Skeletal muscle satellite cell (primary cell): ENCODE measurements around the gene CYP4Z1.
"Not testable (repeated sequence)": the region's sequence is repeated elsewhere in the genome, so short reads cannot be mapped to it uniquely, and the experiment has no call there.

Source experiments
- H3K27me3 ChIP-seq: 2 replicates; pipeline ENCODE4 v1.7.0; 2013; ENCODE audit warnings: low read length; ENCODE audit not compliant: control insufficient read depth, insufficient read depth
- H3K36me3 ChIP-seq: 2 replicates; pipeline ENCODE4 v1.7.0; 2013; ENCODE audit warnings: mild to moderate bottlenecking, control low read depth, low read length; ENCODE audit not compliant: insufficient read depth
- H3K4me1 ChIP-seq: 2 replicates; pipeline ENCODE4 v1.7.0; 2013; ENCODE audit warnings: low read length; ENCODE audit not compliant: control insufficient read depth, insufficient read depth
- H3K4me2 ChIP-seq: 2 replicates; pipeline ENCODE4 v1.7.0; 2013; ENCODE audit warnings: mild to moderate bottlenecking, low read length
- H3K4me3 ChIP-seq: 2 replicates; pipeline ENCODE4 v1.7.0; 2013; ENCODE audit warnings: low read length
- H3K9ac ChIP-seq: 2 replicates; pipeline ENCODE4 v1.7.0; 2013; ENCODE audit warnings: mild to moderate bottlenecking, low read depth, low read length, moderate library complexity
- H3K9me3 ChIP-seq: replicated peaks from 2 replicates; pipeline ENCODE4 v1.7.0; 2013; ENCODE audit warnings: mild to moderate bottlenecking, control low read depth, low read length

Gene CYP4Z1

DNA sequence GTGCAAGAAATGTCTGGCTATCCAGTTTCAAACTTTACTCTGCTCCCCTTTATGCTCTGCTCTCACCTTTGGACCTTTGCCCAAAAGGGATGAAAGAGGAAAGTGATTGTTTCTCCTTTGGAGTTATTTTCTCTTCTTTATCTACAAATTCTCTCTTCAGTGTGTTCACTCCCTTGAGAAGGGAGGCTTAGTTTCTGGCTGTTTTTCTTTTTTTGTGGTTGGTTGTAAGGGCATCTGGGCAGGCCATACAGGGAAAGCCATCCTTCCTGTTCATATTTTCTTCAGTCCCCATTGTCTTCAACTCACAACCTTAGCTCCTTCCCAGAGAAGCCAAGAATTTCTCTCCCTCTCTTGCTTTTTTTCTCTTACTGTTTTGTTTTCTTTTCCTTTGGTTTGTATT is 2.5 kb downstream of the CYP4Z1 start:
- H3K4me1 ChIP-seq, H3K4me2 ChIP-seq, H3K9ac ChIP-seq, H3K9me3 ChIP-seq, H3K27me3 ChIP-seq, H3K4me3 ChIP-seq, H3K36me3 ChIP-seq: not testable (repeated sequence)

DNA sequence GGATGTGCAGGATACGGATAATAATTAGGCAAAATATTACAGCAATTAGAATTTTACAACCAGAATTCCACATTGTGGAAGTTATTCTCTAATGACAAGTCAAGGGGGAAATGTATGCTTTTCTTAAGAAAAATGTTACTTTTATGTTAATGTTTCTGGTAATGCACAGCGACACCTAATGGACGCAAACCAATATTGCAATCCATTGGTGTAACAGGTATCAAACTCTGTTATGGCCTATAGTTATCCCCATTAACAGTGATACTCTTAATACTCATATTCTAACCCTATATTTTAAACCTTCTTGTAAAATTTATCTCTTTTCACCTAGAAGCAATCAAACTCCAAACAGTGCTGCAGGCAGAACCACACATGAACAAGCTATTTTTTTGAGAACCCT is 22.3 kb downstream of the CYP4Z1 start:
- not testable (repeated sequence) for H3K4me2 ChIP-seq, H3K4me3 ChIP-seq, H3K4me1 ChIP-seq, H3K9ac ChIP-seq, H3K9me3 ChIP-seq, H3K27me3 ChIP-seq, H3K36me3 ChIP-seq

DNA sequence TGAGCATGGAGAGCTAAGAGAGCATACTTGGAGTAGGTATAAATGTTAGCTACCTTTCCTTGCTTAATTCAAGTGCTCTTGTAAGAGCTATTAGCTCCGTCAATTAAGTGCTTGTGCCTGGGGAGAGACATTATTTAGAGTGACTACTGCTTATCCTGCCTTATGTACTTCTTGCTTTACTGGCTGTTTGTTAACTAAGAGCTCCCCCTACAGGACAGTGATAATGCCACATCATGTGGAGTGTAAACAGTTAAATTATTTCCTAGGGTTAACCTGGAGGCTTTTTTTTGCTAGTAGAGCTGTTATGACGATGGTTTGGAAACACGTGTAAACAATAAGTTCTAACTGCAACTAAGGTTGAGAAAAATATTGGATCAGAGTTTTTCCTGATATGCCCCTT is 24.4 kb downstream of the CYP4Z1 start:
- not testable (repeated sequence) for H3K4me2 ChIP-seq, H3K4me3 ChIP-seq, H3K4me1 ChIP-seq, H3K9me3 ChIP-seq, H3K27me3 ChIP-seq, H3K36me3 ChIP-seq, H3K9ac ChIP-seq

DNA sequence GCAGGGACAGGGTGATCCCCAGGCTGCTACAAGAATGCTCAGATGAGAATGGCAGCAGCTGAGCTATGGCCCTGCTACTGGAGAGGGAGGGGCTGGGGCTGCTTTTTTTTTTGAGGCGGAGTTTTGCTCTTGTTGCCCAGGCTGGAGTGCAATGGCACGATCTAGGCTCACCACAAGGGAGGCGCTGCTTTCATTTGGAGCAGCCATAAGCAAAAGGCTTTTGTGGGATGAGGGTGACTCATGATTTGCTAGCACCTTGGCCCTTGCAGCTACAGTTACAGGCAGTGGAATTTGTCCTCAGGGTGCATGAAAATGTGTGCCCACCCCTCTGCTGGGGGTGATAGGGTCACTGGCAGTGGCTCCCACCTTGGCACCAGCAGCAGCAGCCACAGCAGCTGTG is 37.8 kb downstream of the CYP4Z1 start:
- Histone ChIP-seq H3K4me1 (no peaks in the 10 kb centered on the region), H3K4me3 (no peak overlapping the region), H3K9ac (no peak overlapping the region), H3K4me2 (no peak overlapping the region), H3K9me3 (no peaks in the 10 kb centered on the region), H3K36me3 (no peaks in the 10 kb centered on the region), H3K27me3 (no peaks in the 10 kb centered on the region)

DNA sequence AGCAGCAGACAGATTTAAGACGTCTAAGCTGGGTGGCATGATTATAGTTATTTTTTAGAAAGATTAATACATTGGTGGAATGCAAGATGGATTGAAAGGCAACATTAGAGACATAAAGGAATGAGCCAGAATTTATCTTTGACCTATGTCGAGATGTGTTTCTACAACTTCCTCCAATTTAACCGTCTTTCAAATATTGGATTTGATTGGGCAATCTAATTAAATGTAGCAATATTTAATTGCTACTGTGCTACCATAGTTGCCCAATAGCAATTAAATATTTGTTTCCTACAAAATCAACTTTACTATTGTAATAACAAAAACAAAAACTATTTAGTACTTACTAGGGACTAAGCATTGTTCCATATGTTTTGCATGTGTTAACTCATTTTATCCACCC is 39.8 kb downstream of the CYP4Z1 start:
- H3K9me3 ChIP-seq: no peaks in the 10 kb centered on the region
- H3K27me3 ChIP-seq: no peaks in the 10 kb centered on the region
- no peak overlapping the region for H3K4me2 ChIP-seq
- no peaks in the 10 kb centered on the region for H3K4me1 ChIP-seq
- no peaks in the 10 kb centered on the region for H3K36me3 ChIP-seq
- H3K9ac ChIP-seq: no peak overlapping the region
- H3K4me3 ChIP-seq: no peak overlapping the region

GRCh38 chr1:47107851-47108574 is 41.0 kb downstream of the CYP4Z1 start:
- not testable (repeated sequence) for H3K4me1 ChIP-seq, H3K9ac ChIP-seq, H3K27me3 ChIP-seq, H3K4me2 ChIP-seq, H3K4me3 ChIP-seq, H3K9me3 ChIP-seq, H3K36me3 ChIP-seq

- H3K27me3 ChIP-seq, H3K9ac ChIP-seq, H3K4me3 ChIP-seq, H3K36me3 ChIP-seq, H3K9me3 ChIP-seq, H3K4me1 ChIP-seq, H3K4me2 ChIP-seq: not testable (repeated sequence)
Measured at GRCh38 chr1:47109482-47109881, 42.5 kb downstream of the CYP4Z1 start.

DNA sequence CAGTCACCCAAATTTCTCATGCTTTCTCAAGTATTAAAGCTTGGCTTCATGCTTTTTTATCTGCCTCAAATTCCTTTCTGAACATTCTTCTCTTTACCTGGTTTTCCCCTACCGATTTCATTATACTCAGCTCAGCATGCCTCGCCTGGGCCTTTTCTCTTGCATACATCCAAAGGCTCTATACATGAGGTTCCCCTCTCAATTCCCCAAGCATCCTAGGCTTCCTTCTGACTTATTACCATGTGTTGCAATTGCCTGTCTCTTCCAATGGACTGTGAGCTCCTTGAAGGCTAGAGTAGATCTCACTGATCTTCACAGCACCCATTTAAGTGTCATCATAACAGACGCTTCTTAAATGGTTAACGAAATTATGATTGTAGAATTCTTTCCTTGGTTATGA is 46.1 kb downstream of the CYP4Z1 start:
- Histone ChIP-seq H3K4me1 (no peaks in the 10 kb centered on the region), H3K27me3 (no peaks in the 10 kb centered on the region), H3K36me3 (no peaks in the 10 kb centered on the region), H3K9ac (no peak overlapping the region), H3K9me3 (no peaks in the 10 kb centered on the region), H3K4me2 (no peak overlapping the region), H3K4me3 (no peak overlapping the region)

- H3K4me3 ChIP-seq, H3K9ac ChIP-seq, H3K4me1 ChIP-seq, H3K36me3 ChIP-seq, H3K9me3 ChIP-seq, H3K4me2 ChIP-seq, H3K27me3 ChIP-seq: not testable (repeated sequence)
Measured at GRCh38 chr1:47121039-47121438, 54.0 kb downstream of the CYP4Z1 start.

- H3K4me2 ChIP-seq, H3K27me3 ChIP-seq, H3K4me1 ChIP-seq, H3K9ac ChIP-seq, H3K9me3 ChIP-seq, H3K4me3 ChIP-seq, H3K36me3 ChIP-seq: not testable (repeated sequence)
Measured at GRCh38 chr1:47124834-47125233, 57.8 kb downstream of the CYP4Z1 start.

DNA sequence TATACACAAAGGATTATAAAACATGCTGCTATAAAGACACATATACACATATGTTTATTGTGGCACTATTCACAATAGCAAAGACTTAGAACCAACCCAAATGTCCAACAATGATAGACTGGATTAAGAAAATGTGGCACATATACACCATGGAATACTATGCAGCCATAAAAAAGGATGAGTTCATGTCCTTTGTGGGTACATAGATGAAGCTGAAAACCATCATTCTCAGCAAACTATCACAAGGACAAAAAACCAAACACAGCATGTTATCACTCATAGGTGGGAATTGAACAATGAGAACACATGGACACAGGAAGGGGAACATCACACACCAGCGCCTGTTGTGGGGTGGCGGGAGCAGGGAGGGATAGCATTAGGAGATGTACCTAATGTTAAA is 60.0 kb downstream of the CYP4Z1 start:
- not testable (repeated sequence) for H3K4me3 ChIP-seq, H3K36me3 ChIP-seq, H3K4me2 ChIP-seq, H3K9ac ChIP-seq, H3K27me3 ChIP-seq, H3K4me1 ChIP-seq, H3K9me3 ChIP-seq

GRCh38 chr1:47128221-47128620 is 61.2 kb downstream of the CYP4Z1 start:
- no peak overlapping the region for H3K9ac ChIP-seq
- H3K27me3 ChIP-seq: no peaks in the 10 kb centered on the region
- H3K36me3 ChIP-seq: no peaks in the 10 kb centered on the region
- H3K4me2 ChIP-seq: no peak overlapping the region
- H3K4me1 ChIP-seq: no peaks in the 10 kb centered on the region
- H3K4me3 ChIP-seq: no peak overlapping the region
- H3K9me3 ChIP-seq: no peaks in the 10 kb centered on the region
